CD4-positive, alpha-beta T cell treated with Interleukin-21 for 1 hour (primary cell): ENCODE results near the gene PDE10A.

Experiments
- DNase-seq: peaks from one replicate; pipeline ENCODE4 v3.0.0-alpha.2; 2020

Gene PDE10A

DNA sequence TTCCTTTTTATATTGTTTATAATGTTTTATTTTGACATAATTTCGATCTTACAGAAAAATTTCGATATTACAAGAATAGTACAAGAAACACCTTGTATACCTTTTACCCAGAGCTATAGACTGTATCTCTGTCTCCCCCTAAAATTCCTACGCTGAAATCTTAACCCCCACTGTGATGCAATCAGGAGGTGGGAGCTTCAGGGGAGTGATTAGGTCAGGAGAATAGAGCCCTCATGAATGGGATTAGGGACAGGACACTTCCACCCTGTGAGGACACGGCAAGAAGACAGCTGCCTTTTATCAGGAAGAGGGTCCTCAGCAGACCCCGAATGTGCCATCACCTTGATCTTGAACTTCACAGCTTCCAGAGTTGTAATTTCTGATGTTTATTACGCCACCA lies 204.9 kb downstream of the PDE10A start:
- DNase-seq: no peak

DNA sequence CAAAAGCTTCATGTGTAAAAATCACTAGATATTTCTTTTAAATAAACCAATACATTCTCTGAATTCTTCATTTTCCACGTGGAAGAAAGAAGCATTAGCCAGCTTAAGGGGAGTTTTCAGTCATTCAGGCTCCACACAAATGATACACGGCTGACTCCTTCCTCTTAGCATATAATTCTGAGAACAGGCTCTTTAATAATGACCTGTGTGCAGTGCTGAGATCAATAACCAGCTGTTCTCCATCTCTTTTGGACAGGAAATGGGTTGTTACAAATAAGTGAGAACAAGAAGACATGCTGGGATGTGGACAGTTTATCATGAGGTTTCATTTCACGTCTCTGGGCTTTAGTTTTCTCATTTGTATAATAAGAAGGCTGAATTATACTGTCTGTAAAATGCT lies 206.8 kb downstream of the PDE10A start:
- no peak for DNase-seq

DNA sequence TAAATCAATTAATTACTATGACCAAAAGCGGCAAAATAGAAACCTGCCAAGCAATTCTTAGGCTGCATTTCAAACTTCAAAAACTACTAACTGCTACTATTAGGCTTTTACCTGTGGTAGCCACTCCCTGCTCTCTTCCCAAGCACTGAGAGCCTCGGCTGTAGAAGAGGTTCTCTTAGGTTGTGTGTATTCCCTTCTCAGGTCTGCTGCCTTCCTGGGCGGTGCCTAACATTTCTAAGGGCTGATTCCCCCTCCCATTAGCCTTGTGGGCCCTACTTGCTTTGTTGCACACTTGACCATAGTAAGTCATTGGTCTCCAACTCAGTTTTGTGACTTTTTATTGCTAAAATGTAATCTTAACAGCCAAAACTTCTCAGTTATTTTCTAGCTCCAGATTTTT lies 207.6 kb downstream of the PDE10A start:
- DNase-seq: no peak

DNA sequence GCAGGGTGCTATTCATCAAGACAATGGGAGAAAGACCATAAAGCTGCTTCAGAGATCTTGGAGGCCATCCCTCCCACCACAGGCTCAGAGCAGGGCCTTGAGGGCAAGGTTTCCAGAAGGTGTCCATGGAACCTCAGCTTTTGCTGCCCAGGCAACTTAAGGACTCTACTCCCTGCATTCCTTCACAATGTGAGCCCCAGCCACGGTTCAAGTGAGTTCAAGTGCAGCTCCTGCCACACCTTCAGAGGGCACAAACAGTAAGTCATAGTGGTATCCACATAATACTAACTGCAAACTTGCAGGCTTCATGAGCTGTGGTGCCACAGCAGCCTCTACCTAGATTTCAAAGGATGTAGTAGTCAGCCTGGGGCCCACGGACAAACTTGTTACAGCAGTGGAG lies 209.6 kb downstream of the PDE10A start:
- DNase-seq: no peak

DNA sequence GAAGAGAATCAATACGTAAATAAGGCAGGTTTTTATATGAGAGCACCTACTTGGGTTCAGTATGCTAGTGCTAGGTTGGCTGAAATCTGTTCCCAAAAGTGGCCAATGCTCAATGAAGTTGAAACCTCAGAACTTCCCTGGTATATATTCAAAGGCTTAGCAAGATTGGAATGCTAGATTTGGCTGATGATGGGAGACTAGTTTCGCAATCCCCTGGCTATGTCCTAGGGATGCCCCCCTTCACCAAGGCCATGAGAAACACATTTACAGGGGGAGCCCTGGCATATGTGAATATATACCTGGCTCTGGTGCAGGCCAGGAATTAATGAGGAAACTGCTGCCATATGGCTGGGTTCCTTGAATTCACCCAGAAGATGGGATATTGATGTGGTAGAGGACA lies 211.2 kb downstream of the PDE10A start:
- no peak for DNase-seq

DNA sequence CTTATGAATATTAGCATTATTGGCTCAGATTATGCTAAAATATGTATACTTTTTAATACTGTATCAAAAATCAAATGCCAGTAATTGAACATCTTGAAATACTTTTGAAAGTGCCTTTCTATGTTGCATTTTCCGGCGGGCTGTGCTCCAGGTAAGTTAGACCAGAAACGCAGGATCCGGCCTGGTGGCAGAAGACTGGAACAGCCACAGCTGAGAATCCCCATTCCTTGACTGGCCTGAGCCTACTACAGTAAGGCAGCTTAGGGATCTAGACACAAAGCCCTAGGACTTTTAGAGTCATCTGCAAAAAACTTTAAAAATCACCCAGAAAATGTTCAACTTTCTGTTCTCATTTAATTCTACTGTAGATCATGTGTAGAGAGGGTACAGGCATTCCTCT lies 214.8 kb downstream of the PDE10A start:
- no peak for DNase-seq

DNA sequence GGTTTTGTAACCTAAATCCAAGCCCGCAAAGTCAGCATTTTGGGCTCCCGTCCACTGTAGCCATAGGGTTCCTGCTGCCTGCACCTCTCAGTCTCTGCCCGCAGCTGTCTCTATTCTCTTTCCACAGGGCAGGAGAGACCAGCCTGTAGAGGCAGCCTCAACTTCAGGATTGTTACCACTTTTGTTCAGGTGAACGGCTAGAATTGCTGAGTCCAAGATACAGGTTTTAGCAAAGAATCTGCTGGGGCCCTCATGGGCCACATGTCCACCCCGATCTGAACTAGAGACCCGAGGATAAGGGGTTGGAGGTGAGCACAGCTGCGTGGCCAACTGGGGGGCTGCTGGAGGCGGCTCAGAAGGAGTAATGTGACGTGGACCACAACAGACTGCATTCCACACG lies 215.9 kb downstream of the PDE10A start:
- no peak for DNase-seq

DNA sequence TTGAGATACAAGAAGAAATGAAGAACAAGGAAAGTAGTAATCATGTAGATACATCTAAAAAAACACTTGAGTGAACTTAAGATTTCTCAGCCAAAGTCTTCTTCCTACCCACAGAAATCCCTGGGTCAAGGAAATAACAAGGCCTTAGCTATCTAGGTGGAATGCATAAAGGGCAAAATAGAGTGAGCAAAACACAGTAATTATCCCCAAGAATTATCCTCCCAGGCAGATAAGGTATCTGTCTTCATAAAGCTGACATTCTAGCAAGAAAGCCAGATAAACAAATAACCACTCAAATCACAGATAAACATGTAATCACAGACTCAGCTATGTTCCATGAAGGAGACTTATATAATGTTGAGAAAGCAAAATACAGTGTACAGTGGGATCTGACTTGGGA lies 216.7 kb downstream of the PDE10A start:
- DNase-seq: no peak

DNA sequence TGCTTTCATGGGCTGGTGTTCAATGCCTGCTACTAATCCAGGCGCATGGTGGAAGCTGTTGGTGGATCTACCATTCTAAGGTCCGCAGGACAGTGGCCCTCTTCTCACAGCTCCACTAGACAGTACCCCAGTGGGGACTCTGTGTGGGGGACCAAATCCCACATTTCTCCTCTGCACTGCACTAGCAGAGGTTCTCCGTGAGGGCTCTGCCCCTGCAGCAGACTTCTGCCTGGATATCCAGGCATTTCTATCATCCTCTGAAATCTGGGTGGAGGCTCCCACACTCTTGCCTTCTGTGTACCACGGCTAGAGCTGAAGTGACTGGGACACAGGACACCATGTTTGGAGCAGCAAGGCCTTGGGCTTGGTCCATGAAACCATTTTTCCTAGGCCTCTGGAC lies 219.6 kb downstream of the PDE10A start:
- DNase-seq: no peak

DNA sequence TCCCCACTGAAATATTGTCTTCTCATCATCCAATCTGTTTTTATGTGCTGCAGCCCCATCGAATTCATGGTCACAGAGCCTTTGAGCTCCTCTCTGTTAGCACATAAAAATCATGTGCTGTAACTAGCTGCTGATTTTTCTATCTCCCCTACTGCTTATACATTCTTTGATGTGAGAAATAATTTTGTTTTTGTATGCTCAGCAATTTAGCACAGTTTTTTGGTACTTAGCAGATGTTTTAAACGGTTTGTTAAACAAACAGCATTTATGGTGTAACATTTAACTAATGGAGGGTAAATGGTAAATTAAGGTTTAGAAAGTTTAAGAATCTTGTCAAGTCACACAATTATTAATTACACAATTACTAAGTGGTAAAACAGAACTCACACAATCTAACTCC lies 221.9 kb downstream of the PDE10A start:
- no peak for DNase-seq

DNA sequence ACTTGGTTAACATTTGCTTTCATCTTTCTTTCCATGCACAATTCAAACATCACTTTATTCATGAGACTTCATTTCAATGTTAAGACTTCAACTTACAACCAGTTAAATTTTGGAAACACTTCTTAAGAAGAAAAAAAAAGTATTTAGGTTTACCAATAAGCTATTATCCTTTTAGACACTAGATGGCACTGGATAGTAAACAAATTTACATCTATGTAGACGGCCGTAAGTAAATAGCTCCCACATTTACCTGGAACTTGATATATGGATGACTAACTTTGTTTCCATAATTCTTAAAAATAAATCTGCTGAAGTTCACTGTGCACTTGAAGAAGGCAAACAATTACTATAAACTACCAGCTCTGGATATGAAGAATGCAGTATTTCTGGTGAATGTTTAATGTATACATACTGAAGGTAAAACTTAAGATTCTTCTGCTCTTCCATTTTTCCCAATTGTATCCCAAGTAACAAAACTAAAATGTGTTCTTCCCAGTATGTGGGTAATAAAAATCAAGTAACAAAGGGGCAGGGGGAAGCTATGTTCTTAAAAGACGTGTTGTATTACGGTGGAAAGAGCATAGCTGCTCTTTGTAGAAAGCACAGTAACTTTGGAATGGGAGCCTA lies 223.0 kb downstream of the PDE10A start:
- DNase-seq: no peak

DNA sequence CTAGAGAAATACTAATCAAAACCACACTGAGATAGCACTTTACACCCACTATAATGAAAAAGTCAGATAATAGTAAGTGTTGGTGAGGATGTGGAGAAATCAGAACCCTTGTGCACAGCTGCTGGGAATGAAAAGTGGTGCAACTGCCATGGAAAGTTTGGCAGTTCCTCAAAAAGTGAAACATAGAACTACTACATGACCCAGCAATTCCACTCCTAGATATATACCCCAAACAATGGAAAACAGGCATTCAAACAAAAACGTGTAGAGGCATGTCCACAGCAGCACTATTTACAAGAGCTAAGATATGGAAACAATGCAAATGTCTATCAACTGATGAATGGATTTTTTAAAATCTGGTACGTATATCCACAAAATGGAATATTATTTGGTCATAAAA lies 236.1 kb downstream of the PDE10A start:
- DNase-seq: no peak

DNA sequence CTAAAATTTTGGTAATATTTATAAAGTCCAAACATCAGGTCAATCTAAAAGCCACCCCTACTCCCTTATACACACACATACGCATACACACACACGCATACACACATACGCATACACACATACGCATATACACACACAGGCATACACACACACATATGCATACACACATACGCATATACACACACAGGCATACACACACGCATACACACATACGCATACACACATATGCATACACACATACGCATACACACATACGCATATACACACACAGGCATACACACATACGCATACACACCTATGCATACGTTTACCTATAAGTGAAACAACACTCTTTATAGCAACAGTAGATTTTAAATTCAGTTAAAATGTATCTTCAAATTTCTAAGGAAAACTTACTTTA lies 240.8 kb downstream of the PDE10A start:
- no peak for DNase-seq

DNA sequence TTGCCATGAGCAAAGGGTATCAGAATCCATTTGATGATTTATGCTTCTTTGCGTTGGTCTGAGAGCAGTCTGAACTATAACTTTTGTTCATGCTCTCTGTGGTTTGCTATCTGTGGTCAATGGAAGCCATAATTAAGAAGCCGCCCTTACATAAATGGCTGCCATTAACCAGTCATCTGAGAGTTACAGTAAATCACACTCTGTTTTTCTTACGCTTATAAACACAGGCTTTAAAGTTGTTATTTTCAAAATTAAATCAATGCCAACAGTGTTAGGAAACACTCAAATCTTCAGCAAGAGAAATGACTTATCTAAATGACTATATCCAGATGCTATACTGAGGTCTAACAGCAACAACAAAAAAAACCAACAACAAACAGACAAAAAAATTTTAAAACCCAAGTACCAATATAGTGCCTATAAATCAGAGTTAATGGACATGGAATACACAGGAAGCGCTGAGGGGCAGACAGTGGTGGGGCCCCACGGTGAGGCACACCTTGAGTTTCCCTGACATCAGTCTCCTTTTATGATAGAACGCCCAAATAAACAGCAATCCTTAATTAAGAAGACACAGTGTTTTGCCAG lies 245.7 kb downstream of the PDE10A start:
- DNase-seq: no peak

DNA sequence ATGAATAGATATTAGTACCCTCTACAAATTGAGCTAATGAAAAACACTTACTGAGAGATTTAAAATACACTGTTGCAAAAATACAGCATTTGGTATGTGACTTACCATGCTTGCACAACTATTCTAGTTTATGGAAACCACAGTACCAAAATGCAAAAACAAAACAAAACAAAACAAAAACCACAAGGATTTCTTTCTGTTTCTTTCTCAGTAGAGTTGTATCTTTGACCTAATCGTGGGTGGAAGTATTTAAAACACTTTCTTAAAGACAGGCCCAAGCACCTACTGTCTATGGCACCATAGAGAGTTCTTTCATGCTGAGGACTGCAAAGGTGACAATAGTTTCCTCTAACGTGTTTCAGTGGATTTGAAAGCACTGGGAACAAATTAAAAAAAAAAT lies 258.3 kb downstream of the PDE10A start:
- no peak for DNase-seq

DNA sequence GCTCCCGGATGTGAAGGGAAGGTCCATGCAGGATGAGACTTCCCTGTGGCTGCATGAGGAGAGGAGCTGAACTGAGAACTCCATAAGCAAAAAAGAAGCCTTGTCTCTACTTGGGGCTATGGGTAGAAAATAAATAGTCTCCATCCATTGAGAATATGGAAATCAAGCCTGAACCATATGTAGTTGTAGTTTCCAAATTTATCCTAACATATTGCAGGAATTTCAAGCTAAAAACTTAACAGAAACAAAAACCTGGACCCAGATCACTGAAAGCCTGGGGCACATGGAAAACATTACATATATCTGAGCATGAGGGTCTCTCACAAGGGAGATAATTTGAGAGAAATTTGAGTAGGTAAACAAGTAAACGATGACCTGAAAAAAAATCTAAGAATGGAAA lies 258.7 kb downstream of the PDE10A start:
- DNase-seq: no peak

DNA sequence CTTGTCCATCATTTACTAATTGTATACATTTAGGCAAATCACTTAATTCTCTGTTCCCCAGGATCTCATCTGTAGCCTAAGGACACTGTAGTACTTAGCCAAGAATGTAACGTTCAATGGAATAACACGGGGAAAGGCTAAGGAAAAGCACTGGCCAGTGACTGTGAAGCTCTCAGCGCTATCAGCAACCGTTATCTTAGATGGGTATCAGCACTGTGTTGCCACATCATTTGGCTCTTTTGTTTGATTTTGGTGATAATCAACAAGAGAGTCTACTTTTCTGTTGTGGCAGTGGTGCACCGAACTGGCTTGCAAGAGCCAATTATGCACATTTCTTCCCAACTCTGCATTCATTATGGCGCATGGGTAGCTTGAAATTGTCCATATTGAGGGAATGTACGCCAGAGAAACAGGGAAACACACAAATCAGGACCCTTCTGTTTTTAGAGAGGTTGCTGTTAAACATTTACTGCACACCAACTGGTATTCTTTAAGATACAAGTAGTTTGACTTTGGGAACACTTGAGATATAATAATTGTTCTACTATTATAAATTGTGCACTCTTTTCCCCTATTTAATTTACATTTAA lies 259.9 kb downstream of the PDE10A start:
- DNase-seq: no peak

DNA sequence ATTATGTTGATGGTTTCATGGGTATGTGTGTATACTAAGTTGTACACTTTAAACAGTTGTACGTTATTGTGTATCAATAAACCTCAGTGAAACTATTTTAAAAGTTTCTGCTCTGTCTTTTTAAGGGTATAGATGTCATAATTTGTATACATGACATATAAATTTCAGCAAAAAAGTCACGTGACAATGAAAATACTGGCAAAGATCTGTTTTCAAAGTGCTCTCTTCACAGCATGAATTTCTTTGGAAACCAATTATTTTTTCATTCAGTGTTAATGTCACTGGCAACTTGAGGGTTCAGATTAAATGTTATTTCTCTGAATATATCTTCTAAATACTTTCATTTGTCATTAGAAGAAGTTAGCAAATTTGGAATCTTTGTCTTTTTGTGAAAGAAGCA lies 261.9 kb downstream of the PDE10A start:
- DNase-seq: no peak

DNA sequence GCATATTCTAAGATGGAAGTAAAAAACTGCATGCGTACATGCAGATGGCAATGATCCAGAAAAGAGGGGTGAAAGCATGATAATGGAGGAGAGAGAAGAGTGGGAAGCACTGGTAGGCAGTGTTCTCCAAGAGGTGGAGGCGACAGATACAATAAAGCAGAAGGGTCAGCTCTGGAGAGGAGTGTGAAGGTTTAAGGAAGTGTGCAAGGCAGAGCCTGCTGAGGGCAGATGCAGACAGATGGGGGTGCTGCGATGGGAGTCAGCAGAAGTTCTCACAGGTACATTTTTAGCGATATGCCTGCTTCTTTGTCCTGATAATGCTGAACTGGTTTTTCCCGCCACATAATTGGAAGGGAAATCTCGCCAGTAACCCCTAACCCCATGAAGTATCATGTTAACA lies 272.6 kb downstream of the PDE10A start:
- DNase-seq: no peak

DNA sequence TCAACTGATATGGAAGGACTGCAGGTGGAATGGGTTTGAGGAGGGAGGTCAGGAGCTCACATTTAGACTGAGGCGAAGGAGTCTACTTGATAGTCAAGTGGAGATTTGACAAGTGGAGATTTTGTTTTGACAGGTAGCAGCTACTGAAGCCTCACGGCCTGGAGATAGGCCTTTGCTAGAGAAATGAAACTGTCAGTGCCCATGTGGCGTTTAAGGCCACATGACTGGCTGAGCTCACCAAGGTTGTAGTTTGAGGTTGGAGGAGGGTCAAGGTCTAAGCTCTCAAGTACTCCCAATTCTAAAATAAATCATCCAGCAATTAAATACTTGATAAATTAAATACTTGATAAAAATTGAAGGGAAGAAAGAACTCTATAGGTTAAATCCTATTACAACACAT lies 273.5 kb downstream of the PDE10A start:
- no peak for DNase-seq

DNA sequence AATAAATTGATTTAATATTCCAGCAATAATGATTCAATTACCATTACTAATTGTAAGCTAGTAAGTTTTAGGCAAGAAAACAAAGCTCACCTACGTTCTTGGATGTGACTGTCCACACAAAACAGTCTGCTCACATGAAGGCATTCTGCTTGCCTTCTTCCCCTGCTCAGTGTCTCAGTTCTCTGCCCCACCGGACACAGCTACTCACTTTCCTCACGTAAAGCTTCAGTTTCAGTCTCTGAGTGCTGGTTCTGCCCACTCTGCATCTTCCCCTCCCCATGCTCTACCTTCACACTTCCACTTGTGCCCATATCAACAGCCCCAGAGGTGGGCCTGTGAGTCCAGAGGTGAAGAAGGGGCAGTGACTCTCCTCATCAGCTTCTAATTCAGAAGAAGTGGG lies 279.7 kb downstream of the PDE10A start:
- DNase-seq: no peak

DNA sequence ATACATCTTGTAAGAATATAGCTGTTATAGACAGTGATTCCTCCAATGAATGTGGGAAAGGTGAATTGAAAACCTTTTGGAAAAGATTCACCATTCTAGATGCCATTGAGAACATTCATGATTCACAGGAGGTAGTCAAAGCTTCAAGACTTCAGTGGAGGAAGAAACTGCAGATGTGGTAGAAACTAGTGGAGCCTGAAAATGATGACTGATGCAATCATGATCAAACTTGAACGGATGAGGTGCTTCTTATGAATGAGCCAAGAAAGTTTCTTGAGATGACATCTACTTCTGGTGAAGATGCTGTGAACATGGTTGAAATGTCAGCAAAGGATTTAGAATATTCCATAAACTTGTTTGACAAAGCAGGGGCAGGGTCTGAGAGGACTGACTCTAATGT lies 286.9 kb downstream of the PDE10A start:
- DNase-seq: no peak

DNA sequence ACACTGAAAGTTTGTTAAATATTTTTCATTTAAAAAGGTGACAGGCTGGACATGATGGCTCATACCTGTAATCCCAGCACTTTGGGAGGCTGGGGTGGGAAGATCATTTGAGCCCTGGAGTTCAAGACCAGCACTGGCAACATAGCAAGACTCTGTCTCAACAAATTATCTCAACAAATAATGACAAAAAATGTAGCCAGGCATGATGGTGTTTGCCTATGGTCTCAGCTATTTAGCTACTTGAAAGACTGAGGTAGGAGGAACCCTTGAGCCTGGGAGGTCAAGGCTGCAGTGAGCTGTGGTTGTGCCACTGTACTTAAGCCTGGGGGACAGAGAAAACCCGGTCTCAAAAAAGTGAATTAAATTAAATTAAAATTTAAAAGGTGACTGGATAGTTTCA lies 297.7 kb downstream of the PDE10A start:
- no peak for DNase-seq

DNA sequence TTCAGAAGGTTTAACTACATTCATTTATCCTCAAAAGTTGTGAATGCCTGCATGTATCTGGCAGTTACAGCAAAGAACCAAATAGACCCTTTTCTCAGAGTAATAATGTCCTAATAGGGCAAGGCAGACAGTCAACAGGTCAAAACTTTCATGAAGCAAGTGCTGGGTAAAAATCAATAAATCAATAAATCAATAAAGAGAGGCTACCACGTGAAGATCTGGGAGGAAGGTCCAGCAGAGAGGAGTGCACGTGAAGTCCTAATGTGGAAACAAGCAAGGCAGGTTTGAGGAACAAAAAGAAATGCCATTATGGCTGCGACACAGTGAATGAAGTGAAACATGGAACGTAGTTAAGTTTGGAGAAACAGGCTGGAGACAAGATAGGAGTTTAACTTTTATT lies 317.3 kb downstream of the PDE10A start:
- no peak for DNase-seq

DNA sequence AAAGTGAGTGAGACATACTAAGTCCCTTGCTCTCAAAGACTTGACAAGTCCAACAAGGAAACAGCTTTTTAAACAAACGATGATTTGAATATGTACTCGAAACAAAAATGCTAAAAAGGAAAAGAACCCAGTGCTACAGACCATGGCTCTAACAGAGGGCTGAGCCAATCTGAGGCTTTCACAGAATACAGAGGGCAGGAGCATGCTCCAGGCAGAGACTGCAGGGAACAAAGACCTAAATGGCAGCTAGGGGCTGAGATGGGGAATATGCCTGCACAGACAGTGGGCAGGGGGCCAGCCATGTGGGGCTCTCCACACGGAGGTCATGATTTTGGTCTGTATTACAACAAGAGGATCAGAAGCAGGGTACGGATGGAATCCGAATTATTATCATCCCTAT lies 322.5 kb downstream of the PDE10A start:
- DNase-seq: no peak
